Left renal pelvis (tissue), 4 donors: ENCODE data around the gene COG7. TPM values are rescaled to one million over a fixed set of nuclear protein-coding genes. Genes with fewer than 3 reads are reported as not detected.
A peak's percentile ranks its signal among the peaks of the same experiment; 100 is the strongest.
"Not testable (repeated sequence)": the region's sequence is repeated elsewhere in the genome, so short reads cannot be mapped to it uniquely, and the experiment has no call there.

Experiments
- DNase-seq, 4 donors: peaks; one replicate each; pipeline ENCODE4 v3.0.0-alpha.2; 2013; ENCODE audit warnings: low read depth in 4 of 4, low spot score in 3 of 4
- polyA plus RNA-seq, 4 donors: library from polyadenylated mRNA; unstranded; fragments of 120-200 nt; gene quantifications; one replicate each; pipeline ENCODE4 v1.2.1, GENCODE V29; 2013; ENCODE audit not compliant: insufficient read length in 4 of 4

The COG7 gene
- polyA plus RNA-seq = 10 to 100 TPM; 21.9 to 41.3 (median 24.0) TPM

DNA sequence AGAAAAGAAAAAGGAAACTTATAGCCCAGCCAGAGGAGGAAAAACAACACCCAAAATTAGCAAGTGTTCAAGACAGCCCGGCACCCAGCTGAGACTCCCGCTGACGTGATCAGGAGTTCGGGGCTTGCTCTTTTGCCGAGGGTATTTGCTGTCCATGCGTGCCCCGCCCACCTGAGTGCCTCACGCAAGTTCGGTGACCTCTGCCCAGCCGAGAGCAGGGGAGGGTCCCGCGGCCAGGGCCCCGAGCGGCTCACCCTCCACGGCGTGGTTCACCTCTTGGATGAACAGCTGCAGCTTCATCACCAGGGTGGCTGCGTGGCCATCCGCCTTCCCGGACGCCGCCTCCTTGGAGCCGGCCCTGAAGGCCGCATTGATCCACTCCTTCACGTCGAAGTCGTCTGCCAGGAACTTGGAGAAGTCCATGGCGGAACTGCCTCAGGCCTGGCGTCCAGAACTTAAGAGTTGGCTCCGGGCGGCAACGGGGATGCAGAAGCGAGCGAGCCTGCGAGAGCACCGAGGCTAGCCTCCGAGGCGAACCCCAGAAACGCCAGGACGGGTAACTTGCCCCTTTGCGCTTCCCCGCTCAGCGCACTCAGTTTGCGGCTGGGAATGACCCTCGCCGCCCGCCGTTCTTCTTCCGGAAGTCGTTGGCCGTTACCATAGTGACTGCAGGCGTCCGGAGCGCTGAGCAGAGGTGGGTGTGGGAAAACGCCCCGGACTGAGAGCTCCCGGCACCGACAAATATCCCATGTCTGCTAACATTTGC, at the start of gene COG7:
Gene COG7 (minus strand): TSS at position 618 of the 766 bp plus-strand sequence. CDS start 195 bp downstream, at position 423.
- DNase-seq = peak; percentile 75 to 84 (median 80)

DNA sequence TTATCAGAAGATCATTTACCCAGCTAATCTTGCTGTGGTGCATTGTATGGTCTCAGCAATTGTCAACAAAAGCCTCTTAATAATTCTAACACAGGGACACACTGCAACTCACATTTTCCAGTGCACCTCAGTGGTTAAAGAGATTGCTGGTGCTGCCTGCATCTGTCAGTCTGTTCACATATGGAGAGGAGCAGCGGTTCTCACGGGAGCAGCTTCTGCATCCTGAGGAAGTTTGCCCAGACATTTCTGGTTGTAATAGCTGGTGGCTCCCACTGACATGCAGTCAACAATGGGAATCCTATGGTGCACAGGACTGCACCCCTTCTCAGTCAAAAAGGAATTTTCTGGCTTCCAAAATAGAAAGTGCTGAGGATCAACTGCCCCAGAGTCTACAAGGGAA, 49.5 kb upstream of the COG7 start:
- DNase-seq = no peak

DNA sequence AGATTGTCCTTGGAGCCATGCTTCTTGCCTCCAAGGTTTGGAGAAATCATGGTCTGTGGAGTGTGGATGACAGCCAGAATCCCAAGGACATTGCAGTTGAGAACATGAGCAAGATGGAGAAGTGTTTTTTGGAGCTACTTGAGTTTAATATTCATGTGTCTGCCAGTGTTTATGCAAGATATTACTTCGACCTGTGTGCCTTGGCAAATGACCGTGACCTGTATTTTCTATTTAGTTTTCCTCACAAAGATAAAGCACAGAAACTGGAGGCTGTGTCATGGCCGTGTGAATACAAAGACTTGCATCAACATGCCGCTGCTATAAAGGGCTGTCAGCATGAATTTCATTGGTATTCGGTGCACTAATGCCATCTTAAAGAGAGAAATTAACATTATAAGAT, 48.3 kb upstream of the COG7 start:
- DNase-seq = no peak

DNA sequence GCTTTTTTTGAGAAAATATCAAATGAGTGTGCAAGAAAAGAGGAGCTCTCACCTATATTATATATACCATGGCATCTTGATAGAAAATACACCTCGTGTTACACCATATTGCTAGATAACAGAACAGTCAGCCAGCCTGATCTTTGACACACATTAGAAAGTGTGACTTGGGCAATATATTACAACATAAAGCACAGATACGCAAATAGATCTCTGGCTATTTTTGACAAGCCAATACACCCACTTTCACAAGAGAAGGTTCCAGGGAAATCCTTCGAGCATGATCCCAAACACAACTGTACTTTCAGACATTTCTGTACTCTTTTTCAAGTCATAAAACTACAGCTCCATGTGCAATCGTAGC, 47.9 kb upstream of the COG7 start:
- no peak for DNase-seq

DNA sequence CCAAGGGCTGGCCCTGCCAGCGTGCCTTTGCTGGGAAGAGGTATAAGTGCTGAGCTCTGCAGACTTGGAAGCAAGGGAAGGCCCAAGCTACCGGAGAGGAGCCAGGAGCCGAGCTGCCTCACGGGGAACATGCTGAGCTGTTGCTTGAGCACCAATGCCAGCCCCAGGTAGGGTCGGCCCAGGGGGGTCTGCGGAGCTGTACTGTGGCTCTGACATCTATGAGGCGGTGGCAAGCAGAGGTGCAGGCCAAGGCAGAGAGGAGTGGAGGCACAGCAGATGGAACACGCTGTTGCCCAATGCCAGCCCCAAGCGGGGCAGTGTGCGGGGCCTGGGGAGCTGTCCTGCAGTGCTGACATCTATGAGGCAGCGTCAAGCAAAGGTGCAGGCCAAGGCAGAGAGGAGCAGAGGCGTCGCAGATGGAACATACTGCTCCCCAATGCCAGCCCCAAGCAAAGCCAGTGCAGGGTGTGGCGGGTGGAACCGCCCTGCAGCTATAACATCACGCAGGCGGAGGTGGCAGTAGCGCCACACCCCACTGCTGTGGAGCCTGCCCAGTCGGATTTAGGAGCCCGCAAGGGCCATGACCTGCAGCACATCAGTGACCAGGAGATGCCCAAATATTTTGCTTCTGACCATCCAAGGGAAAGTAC, 47.3 kb upstream of the COG7 start:
- no peak for DNase-seq

DNA sequence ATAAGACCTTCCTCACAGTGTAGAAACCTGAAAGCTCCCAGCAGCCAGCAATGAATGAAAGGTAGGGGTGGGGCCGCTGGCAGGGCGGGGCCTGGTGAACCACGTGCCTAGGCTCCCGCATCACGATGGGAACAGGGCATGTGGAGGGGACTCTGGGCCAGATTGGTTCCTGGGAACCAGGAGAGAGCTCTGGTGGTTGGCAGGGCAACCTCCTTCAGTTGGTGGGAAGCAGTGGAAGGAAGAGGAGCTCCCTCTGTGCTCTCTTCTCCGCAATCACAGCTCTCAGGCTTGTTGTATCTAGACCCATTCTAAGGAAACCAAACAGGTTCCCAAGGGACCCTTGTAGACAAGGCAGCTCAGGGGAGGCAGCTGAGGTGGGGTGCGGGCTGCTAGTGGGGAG, 46.8 kb upstream of the COG7 start:
- no peak for DNase-seq

DNA sequence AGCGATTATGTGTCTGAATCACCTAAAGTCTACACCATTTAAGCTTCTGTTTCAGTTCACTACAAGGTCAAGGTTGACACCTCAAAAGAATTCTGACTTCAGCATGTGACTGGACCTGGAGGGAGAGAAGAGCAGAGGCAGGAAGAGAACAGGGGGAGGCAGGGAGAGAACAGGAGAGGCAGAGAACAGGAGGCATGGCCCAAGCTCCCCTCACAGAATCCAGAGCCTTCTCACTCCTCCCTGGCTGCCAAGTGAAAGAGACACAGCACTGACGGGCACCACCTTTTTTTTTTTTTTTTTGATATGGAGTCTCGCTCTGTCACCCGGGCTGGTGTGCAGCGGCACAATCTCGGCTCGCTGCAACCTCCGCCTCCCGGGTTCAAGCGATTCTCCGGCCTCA, 45.9 kb upstream of the COG7 start:
- no peak for DNase-seq

DNA sequence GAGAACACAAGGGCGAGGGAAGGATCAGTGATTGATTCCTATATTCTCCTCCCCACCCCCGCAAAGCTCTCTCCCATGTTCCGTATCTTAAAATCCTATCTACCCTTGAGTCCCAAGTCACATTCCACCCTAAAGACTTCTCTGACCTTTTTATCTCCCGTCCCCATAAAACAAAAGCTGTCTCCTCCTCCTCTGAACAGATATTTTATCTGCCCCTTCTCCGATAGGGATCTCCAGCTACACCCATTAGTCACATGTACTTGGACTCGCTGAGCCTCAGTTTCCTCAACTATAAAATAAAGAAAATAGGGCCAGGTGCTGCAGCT, 44.5 kb upstream of the COG7 start:
- no peak for DNase-seq

DNA sequence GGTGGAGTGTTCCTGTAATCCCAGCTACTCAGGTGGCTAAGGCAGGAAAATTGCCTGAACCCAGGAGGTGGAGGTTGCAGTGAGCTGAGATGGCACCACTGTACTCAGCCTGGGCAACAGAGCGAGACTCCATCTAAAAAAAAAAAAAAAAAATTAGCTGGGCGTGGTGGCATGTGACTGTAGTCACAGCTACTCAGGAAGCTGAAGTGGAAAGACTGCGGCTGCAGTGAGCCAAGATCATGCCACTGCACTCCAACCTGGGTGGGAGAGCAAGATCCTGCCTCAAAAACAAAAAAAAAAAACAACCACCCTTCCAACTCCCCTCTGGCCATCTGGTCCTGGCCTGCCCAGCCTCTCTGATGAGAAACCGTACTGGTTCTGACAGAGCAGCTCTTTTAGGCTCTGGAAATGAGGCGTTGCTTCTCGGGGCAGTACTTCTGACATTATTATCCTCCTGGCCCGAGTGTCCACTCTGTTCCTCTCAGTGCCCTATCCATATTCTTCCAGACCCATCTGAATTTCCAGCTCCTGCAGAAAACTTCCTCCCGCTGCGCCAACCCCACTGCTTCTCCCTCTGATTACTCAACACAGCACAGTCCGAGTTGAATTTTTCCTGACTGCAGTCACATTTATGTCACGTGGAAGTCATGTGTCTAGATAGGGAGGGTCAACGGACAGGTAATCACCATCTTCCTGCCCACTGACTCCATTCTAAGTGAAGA, 44.0 kb upstream of the COG7 start:
- no peak for DNase-seq

DNA sequence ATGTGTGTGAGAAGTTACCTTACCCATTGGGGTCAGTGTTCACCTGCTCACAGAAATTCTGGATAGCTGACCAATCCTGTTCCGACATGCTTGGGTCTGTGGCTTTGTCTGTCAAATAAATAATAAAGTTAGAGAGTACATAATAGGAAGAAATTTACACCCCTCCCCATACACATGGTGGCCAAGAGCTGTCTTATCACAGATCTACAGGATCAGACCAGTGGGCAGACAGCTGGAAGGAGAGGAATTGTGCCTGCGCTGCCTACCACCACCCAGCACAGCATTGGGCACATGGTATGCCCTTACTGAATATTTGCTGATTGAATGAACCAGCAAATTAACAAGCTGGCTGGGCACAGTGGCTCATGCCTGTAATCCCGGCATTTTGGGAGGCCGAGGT, 42.7 kb upstream of the COG7 start:
- DNase-seq = no peak

DNA sequence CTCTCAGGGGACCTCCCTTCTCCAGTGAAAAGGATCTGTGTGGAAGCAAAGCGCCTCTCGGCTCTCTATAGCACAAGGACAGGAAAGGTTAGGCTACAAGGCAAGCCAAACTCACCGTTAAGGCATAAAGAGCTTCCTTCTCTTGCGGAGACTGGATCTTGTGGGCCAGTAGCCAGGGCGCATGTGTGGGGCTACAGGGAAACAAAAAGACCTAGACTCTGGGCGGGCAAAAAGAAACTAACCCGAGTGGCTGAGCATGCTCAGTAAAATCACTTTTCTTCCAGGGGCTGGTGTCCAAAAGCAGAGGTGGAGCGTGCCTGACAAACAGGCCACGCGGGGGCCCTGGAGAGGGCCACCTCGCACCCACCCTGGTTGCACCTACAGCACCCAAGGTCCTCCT, 41.2 kb upstream of the COG7 start:
- no peak for DNase-seq

DNA sequence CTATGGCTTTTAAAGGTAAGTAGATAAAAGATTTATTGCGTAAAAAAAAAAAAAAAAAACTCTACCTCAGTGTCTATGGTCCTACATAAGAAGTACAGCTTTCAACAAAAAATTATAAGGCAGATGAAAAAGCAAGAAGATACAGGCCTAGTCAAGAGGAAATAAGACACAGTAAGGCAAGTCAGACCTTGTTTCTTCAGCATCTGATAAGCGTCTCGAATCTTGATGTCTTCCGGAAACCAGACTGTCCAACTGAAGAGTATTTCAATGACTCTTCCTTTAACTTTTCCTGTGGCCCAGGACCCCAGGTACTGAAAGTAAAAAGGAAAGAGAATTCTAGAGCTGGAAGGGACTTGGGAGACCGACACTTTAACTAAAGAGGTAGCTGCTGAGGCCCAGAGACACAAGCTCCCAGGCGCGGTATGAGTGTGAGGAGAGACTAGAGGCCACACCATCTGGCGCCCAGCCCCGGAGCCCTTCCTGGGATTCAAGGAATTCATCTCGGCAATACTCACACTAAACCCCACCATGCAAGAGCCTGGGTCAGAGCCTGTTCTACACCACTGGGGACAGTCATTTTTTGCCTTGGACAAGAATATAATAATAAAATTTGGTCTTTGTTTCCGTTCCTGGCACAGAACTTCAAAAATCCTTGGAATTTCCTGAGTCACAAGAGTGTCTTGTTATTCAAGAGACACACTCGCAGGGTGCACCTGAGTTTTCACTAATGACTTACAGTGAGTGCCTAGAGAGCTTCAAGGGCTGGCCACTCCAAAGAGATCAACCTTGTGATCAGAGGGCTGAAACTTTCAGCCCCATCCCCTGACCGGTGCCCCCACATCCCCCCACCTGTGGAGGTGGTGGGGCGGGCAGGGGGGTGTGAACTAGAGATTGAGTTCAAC, 38.8 kb upstream of the COG7 start:
- DNase-seq = no peak

DNA sequence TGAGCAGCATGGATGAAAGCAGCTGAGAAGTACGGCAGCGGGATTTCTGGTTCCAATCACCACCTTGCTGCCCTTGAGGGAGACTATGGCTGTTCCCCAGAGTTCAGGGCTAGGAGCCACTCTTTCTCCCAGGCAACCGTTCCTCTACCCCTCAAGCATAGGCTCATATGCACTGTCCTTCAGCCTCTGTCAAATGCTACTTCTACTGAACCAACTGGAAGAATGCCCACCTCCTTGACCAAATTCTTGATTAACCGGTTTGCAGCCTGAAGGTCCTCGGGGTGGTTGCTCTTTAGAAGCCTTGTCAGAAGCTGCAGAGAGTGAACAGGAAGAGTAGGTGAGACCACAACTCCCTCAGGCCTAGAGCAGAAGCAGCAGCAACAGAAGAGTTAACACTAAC, 33.5 kb upstream of the COG7 start:
- no peak for DNase-seq

DNA sequence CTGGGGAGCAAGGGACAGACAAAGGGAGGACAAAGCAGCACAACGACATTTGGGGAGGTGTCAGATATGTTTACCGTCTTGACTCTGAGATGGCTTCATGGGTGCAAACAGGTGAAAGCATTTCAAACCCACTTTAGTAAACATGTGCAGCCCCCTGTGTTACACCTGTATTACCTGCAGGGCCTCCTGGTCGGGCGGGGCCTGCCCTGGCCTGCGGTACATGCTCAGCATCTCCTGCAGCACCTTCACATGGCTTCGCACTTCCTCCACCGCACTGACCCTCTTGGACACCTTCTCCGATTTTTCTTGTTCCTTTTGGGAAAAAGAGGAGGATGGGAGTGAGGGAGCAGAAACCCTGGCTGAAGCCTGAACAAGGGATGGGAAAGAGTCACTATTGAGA, 32.9 kb upstream of the COG7 start:
- DNase-seq = no peak

DNA sequence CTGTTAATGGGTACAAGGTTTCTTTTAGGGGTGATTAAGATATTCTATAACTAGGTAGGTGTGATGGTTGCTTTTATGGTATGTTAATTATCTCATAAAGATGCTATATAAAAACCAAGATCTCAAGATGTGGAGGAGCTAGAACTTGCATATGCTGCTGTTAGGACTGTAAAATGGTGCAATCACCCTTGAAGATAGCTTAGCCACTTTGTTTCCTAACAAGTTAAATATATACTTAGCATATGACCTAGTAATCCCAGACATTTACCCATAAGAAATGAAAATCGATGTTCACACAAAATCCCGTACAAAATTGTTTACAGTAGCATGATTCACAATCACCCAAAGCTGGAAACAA, 32.2 kb upstream of the COG7 start:
- no peak for DNase-seq

DNA sequence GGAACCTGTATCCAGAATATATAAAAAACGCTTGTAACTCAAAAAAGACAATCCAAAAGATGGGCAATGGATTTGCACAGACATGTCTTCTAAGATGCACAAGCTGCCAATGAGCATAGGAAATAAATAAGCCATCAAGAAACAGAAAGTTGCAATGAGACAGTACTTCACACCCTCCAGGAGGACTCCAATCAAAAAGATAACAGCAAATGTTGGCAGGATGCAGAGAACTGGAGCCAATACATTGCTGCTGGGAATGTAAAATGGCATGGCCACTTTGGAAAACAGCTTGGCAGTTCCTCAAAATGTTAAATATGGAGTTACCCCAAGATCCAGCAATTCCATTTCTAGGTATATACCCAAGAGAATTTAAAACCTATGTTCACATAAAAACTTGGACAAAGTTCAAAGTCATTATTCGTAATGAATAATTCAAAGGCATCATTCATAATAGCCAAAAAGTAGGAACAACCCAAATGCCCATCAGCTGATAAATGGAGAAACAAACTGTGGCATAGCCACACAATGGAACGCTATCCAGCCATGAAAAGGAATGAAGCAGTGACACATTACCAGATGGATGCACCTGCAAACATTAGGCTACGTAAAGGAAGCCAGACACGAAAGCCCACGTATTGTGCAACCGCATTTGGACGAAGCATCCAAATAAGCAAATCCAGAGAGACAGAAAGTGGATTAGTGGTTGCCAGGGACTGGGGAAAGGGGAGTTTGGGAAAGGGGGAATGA, 31.7 kb upstream of the COG7 start:
- no peak for DNase-seq

DNA sequence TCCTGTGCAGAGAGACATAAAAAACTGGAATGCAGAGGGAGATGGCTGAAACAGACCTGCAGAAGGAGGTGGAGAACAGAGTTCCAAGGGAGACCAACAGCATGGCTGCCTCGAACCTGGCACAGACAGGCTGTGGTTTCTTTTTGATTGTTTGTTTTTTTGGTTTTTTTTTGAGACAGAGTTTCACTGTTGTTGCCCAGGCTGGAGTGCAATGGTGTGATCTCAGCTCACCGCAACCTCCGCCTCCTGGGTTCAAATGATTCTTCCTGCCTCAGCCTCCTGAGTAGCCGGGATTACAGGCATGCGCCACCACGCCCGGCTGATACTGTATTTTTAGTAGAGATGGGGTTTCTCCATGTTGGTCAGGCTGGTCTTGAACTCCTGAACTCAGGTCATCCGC, 30.5 kb upstream of the COG7 start:
- DNase-seq = not testable (repeated sequence)

DNA sequence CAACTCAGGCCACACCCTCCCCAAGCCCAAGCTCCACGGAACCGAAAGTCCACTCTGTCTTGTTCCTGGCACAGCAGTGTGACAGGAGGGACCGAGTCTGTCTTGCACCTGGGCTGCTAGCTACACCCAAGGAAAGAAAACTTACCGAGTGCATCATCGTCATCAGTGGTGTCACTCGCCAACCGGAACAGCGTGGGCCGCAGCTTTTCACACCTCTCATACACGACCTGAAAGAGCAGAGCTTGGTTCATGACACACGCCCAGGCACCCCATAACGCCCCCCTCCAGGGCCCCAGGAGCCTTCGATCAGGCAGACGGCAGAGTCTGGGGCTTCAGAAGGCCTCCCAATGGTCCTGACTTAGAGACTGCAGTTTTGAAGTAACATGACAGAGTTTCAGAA, 29.8 kb upstream of the COG7 start:
- DNase-seq = no peak

DNA sequence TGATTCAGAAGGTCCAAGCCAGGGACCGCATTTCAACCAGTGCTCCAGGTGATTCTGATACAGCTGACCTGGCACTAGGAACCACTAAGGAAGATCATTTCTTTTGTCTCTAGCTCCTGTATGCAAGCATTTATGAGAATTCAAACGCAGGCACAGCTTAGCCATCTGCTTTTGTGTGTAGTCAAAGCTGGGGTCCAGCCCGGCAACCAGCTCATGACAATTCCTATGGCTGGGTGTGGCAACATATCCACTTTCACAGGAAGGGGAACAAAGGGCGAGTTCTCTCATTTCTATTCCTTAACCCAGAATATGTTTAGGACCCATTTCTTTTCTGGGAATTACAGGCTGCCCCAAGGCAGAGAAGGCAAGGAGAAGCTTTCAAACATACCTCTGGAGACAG, 27.3 kb upstream of the COG7 start:
- DNase-seq = no peak

DNA sequence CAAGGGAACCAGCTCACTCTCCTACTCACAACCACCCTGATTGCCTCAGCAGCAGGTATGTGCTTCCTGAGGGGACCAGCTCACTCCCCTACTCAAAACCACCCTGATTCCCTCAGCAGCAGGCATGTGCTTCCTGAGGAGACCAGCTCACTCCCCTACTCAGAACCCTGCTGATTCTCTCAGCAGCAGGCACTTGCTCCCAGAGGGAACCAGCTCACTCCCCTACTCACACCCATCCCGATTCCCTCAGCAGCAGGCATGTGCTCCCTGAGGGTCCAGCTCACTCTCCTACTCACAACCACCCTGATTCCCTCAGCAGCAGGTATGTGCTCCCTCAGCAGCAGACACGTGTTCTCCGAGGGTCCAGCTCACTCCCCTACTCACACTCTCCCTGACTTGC, 26.1 kb upstream of the COG7 start:
- DNase-seq = no peak
